IPS DF 6.9 (cell line): ENCODE data around the gene KAT2B.

Experiments
- DNase-seq: peaks from one replicate; pipeline ENCODE4 v3.0.0-alpha.2; 2013; ENCODE audit warnings: low read depth, low spot score
- H3K27ac ChIP-seq: one replicate; pipeline ENCODE4 v1.5.1; 2013; ENCODE audit warnings: low read length, control low read depth
- H3K27me3 ChIP-seq: 2 replicates; pipeline ENCODE4 v1.6.1; 2013; ENCODE audit warnings: mild to moderate bottlenecking, low read length; ENCODE audit not compliant: control insufficient read depth, insufficient read depth
- H3K36me3 ChIP-seq: 2 replicates; pipeline ENCODE4 v1.6.1; 2013; ENCODE audit warnings: low read length; ENCODE audit not compliant: control insufficient read depth, insufficient read depth
- H3K4me1 ChIP-seq: 2 replicates; pipeline ENCODE4 v1.6.1; 2013; ENCODE audit warnings: low read length; ENCODE audit not compliant: control insufficient read depth, insufficient read depth
- H3K4me3 ChIP-seq: 2 replicates; pipeline ENCODE4 v1.5.1; 2013; ENCODE audit warnings: mild to moderate bottlenecking, low read length
- H3K9me3 ChIP-seq: 2 replicates; pipeline ENCODE4 v1.6.1; 2013; ENCODE audit warnings: low read length, inconsistent platforms; ENCODE audit not compliant: control insufficient read depth, insufficient read depth
- WGBS: extraction: QIAGEN DNeasy Blood & Tissue Kit; methylation state at CpG from one replicate; pipeline ENCODE4 v1.1.7; 2013; ENCODE audit warnings: mixed read lengths, missing lambda C conversion rate; ENCODE audit not compliant: insufficient read length, insufficient coverage; 5-methylcytosine and 5-hydroxymethylcytosine counted together

The KAT2B gene

GRCh38 chr3:20141851-20142250 lies 101.6 kb downstream of the KAT2B start:
- H3K27me3 ChIP-seq = no peaks in the 10 kb centered on the region
- no peaks in the 10 kb centered on the region for H3K36me3 ChIP-seq
- H3K4me3 ChIP-seq = no peak overlapping the region
- no CpG with 5 or more reads among the region's 7 CpGs for WGBS
- H3K9me3 ChIP-seq = no peaks in the 10 kb centered on the region
- no peak overlapping the region for H3K27ac ChIP-seq
- no peaks in the 10 kb centered on the region for H3K4me1 ChIP-seq
- peak; percentile 5 for DNase-seq

- Histone ChIP-seq H3K4me3 (no peak overlapping the region), H3K4me1 (no peaks in the 10 kb centered on the region), H3K36me3 (no peaks in the 10 kb centered on the region), H3K27me3 (no peaks in the 10 kb centered on the region), H3K27ac (no peak overlapping the region), H3K9me3 (no peaks in the 10 kb centered on the region)
- no CpG with 5 or more reads among the region's 4 CpGs for WGBS
- no peak for DNase-seq
Observed at GRCh38 chr3:20142517-20142916, 102.3 kb downstream of the KAT2B start.

- H3K4me3 ChIP-seq = no peak overlapping the region
- no CpG with 5 or more reads among the region's 2 CpGs for WGBS
- H3K36me3 ChIP-seq = no peaks in the 10 kb centered on the region
- H3K4me1 ChIP-seq = no peaks in the 10 kb centered on the region
- no peaks in the 10 kb centered on the region for H3K27me3 ChIP-seq
- H3K9me3 ChIP-seq = no peaks in the 10 kb centered on the region
- H3K27ac ChIP-seq = no peak overlapping the region
- no peak for DNase-seq
Observed at GRCh38 chr3:20143519-20143918, 103.3 kb downstream of the KAT2B start.

GRCh38 chr3:20145874-20146273 lies 105.6 kb downstream of the KAT2B start:
- Histone ChIP-seq H3K4me3 (no peak overlapping the region), H3K27me3 (no peaks in the 10 kb centered on the region), H3K9me3 (no peaks in the 10 kb centered on the region), H3K27ac (no peak overlapping the region), H3K4me1 (no peaks in the 10 kb centered on the region), H3K36me3 (no peaks in the 10 kb centered on the region)
- WGBS = no CpG with 5 or more reads among the region's 2 CpGs
- no peak for DNase-seq

- Histone ChIP-seq H3K27me3 (no peaks in the 10 kb centered on the region), H3K27ac (no peak overlapping the region), H3K9me3 (no peaks in the 10 kb centered on the region), H3K36me3 (no peaks in the 10 kb centered on the region), H3K4me1 (no peaks in the 10 kb centered on the region), H3K4me3 (no peak overlapping the region)
- no CpG with 5 or more reads among the region's 8 CpGs for WGBS
- DNase-seq = no peak
Observed at GRCh38 chr3:20146301-20146700, 106.1 kb downstream of the KAT2B start.

- Histone ChIP-seq H3K4me1 (no peaks in the 10 kb centered on the region), H3K4me3 (no peak overlapping the region)
- DNase-seq = no peak
Observed at GRCh38 chr3:20147361-20147760, 107.1 kb downstream of the KAT2B start.

GRCh38 chr3:20148466-20148865 lies 108.2 kb downstream of the KAT2B start:
- H3K9me3 ChIP-seq = no peaks in the 10 kb centered on the region
- no peak overlapping the region for H3K27ac ChIP-seq
- no CpG with 5 or more reads among the region's 10 CpGs for WGBS
- no peak overlapping the region for H3K4me3 ChIP-seq
- no peaks in the 10 kb centered on the region for H3K36me3 ChIP-seq
- no peaks in the 10 kb centered on the region for H3K27me3 ChIP-seq
- H3K4me1 ChIP-seq = no peaks in the 10 kb centered on the region
- DNase-seq = no peak

More at GRCh38 chr3:20147361-20147760, 107.1 kb downstream of the KAT2B start:
- no peaks in the 10 kb centered on the region for H3K27me3 ChIP-seq
- H3K9me3 ChIP-seq = no peaks in the 10 kb centered on the region
- no peak overlapping the region for H3K27ac ChIP-seq
- H3K36me3 ChIP-seq = no peaks in the 10 kb centered on the region

GRCh38 chr3:20154078-20154477 lies 113.8 kb downstream of the KAT2B start:
- no CpG with 5 or more reads among the region's 1 CpG for WGBS
- Histone ChIP-seq H3K9me3 (no peaks in the 10 kb centered on the region), H3K27me3 (no peaks in the 10 kb centered on the region), H3K4me3 (no peak overlapping the region), H3K36me3 (no peaks in the 10 kb centered on the region; the same call in 1 of the 2 replicates), H3K4me1 (no peaks in the 10 kb centered on the region), H3K27ac (no peak overlapping the region)
- DNase-seq = no peak

- WGBS = no CpG with 5 or more reads among the region's 4 CpGs
- Histone ChIP-seq H3K4me3 (no peak overlapping the region), H3K27me3 (no peaks in the 10 kb centered on the region), H3K36me3 (peaks cover 2% of the 10 kb centered on the region; the same call in 1 of the 2 replicates), H3K27ac (no peak overlapping the region), H3K9me3 (no peaks in the 10 kb centered on the region), H3K4me1 (no peaks in the 10 kb centered on the region)
- no peak for DNase-seq
Observed at GRCh38 chr3:20154928-20155327, 114.7 kb downstream of the KAT2B start.

DNA sequence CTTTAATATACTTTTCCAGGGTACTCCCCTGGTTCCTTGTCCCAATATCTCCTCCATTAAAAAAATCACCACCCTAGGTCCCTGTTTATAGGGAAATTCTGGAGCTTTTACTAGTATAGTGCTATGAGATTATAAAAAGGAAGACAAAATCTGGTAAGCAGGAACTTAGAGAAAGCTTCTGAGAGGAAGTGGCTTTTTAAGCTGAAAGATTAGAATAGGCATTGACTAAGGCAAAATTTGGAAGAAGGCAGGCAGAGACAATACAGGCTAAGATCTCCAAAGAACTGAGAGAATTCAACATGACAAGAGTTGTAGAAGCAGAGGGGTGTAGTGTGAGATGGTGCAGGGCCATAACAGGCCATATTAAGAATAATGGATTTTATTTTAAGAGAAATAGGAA lies 120.0 kb downstream of the KAT2B start:
- peaks cover 2% of the 10 kb centered on the region; the same call in 1 of the 2 replicates for H3K36me3 ChIP-seq
- no peak overlapping the region for H3K27ac ChIP-seq
- H3K27me3 ChIP-seq = no peaks in the 10 kb centered on the region
- no peaks in the 10 kb centered on the region for H3K4me1 ChIP-seq
- no peak for DNase-seq
- H3K9me3 ChIP-seq = no peaks in the 10 kb centered on the region
- no peak overlapping the region for H3K4me3 ChIP-seq

DNA sequence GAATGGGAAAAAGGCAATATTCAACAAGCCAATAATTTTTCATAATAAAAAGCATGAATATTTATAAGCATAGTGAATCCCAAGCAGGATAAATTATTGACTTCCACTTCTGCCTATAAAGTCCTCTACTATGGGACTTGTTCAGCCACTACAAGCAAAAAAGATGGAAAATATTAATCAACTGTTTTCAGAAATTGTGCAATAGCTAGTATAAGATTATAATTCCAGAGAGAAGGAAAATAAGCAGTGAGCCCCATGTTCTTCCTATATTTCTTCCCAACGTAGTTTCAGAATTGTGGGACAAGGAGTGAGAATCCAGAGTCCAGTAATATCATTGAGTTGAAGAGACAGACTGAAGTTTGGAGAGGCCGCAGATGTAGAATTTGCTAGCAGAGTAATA lies 121.5 kb downstream of the KAT2B start:
- no peaks in the 10 kb centered on the region for H3K9me3 ChIP-seq
- no peaks in the 10 kb centered on the region for H3K4me1 ChIP-seq
- H3K27me3 ChIP-seq = no peaks in the 10 kb centered on the region
- DNase-seq = no peak
- H3K36me3 ChIP-seq = peaks cover 2% of the 10 kb centered on the region; the same call in 1 of the 2 replicates
- H3K4me3 ChIP-seq = no peak overlapping the region
- H3K27ac ChIP-seq = no peak overlapping the region
- WGBS = no CpG with 5 or more reads among the region's 2 CpGs
